HG03439 (cell line): ENCODE measurements around the gene SEMA4F.

Experiments used
- ATAC-seq: cut with Tn5 transposase; IDR thresholded peaks from one replicate; pipeline ENCODE4 v1.9.1; 2021; ENCODE audit warnings: mild to moderate bottlenecking, moderate library complexity; ENCODE audit not compliant: unreplicated experiment

The SEMA4F gene

DNA sequence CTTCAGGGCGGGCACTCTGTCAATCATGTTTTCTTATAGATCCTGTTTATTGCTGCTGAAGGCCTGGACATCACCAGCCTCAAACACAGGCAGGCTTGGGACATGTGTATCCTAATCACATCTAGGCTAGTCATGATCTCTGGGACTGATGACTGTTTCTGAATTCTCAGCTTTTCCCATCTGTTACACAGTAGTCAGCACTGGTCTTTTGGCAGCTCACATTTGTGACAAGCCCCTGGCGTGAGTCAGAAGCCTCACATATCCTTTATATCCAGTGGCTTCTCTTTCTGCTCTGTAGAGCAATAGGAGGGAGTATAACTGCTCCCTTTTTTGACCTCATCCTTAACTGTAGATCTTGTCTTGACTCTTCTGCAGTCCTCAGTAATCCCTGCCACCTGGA, 4.5 kb downstream of the SEMA4F start:
- no peak for ATAC-seq

DNA sequence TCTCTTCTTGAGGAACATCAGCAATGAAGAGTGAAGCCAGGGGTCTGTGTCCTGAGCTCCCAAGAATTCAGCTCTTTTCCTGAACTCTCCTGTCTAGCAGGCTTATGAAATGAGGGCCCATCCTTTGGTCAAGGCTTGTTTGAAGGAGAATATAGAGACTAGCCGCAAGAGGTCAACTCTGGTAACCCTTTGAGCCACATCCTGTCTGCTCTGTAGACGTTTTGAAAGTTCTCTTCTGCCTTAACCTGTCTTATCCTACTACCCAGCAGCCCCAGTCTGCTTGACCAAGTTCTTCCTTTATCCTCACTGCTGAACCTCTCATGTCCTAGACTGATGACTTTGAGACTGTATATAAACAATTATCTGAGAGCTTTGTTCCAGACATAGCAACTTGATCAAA, 5.4 kb downstream of the SEMA4F start:
- ATAC-seq, result no peak

DNA sequence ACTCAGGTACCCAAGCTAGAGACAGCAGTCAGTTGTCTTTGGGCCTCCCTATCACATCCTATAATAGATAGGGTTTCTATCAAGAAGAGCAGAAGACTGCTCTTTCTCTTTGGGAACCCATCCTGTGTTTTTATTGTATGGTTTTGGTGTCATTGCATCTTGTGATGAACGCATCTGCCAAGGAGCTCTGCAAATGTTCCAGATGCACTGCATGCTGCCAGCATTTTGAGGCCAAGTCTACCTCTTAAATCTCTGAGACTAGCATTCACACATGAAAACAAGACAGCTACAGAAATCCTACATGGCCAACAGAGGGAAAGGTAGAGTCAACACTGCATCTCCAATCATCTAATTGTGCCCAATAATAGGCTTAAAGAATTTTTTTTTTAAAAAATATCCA, 14.0 kb downstream of the SEMA4F start:
- ATAC-seq, result no peak

DNA sequence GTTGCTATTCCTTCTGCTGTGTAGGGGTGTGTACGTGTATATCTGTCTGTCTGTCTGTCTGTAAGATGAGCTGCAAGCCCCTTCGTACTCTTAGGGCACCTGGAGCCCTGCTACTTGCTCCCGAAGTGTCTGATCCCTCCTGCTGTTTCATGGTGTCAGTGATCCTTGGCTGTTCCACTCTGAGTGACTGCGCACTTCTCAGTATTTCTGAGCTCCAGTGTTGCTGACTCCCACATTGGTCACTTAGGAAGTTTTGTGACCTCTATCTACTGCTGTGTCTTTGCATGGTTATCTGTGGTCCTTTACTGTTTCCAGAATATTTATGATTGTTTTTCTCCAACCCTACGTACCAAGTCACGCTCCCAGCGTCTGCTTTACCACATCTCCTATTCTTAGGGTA, 16.2 kb downstream of the SEMA4F start:
- ATAC-seq, result no peak

DNA sequence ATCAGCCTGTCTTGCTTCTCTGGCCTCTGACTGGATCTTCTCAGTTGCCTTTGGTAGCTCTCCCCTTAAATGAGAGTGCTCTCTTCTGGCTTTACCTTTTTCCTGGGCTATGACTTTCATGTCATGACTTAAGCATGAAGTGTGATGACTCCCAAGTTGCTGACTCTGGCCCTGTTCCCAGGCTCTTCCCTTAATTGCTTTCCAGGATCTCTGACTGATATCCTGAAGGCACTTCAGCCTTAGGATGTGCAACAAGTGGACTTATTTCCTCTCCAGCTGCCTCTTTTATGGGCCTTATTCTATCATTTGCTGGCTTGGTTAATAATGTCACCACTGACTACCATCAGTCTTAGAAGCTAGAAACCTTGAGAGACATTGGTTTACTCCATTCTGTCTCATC, 17.4 kb downstream of the SEMA4F start:
- ATAC-seq, result no peak

DNA sequence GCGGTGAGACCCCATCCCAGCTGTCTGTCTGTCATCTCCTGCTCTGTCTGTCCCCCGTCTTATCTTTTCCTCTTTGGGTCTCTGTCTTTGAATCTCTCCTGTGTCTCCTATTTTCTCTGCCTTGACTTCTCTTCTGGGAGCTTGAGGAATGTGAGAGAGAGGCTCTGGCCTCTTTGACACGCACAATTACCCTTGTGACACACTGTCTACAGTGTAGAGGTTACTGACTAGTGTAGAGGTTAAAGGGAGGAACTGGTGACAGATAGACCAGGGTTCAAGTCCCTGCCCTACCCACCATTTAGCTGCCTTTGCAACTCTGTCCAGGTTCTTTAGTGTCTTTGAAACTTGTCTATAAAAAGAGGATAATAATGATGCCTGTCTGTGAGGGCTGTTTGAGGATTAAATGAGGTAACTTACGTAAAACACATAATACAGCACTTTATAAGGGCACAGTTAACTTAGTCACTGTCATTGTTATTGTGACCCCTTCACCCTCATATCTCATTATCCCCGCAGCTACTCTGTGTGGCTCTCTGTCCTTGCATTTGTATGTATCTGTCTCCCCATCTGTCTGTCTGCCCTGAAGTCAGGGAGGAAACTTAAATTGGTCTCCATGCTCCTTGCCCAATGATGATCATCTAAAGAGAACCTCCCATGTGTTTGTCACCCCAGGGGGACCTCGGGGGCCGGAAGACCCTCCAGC, 19.9 kb downstream of the SEMA4F start:
- ATAC-seq, result no peak

DNA sequence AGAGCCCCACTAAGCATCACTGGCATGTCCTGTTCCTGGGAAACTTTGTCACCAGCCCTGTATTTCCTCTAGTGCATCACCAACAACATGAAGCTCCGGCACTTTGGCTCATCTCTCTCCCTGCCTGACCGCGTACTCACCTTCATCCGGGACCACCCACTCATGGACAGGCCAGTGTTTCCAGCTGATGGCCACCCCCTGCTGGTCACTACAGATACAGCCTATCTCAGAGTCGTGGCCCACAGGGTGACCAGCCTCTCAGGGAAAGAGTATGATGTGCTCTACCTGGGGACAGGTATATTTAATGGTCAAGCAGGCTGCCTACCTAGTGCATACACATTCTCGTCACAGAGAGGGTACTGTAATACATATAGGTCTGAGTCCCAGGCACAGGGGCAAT, 21.0 kb downstream of the SEMA4F start:
- no peak for ATAC-seq

DNA sequence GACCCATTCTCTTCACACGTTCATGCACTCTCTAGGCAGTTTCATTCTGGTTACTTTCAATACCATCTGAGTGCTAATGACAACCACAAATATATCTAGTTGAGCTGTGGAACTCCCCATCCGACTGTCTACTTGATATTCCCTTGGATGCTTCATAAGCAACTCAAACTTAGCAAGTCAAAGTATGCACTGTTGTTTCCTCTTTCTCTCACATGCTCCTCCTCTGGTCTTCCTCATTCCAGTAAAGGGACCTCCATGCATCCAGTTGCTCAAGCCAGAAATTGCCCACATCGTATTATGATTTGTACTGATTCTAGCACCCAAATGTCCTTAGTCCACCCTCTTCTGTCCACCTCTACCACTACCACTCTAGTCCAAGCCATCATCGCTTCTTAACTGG, 22.3 kb downstream of the SEMA4F start:
- no peak for ATAC-seq

DNA sequence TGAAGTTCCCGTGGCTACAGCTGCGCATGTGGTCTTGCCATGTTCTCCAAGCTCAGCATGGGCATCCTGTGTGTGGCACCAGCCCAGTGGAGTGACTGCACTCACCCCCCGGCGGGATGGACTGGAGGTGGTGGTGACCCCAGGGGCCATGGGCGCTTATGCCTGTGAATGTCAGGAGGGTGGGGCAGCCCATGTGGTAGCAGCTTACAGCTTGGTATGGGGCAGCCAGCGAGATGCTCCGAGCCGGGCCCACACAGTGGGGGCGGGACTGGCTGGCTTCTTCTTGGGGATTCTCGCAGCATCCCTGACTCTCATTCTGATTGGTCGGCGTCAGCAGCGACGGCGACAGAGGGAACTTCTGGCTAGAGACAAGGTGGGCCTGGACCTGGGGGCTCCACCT, 25.6 kb downstream of the SEMA4F start:
- ATAC-seq, result no peak

DNA sequence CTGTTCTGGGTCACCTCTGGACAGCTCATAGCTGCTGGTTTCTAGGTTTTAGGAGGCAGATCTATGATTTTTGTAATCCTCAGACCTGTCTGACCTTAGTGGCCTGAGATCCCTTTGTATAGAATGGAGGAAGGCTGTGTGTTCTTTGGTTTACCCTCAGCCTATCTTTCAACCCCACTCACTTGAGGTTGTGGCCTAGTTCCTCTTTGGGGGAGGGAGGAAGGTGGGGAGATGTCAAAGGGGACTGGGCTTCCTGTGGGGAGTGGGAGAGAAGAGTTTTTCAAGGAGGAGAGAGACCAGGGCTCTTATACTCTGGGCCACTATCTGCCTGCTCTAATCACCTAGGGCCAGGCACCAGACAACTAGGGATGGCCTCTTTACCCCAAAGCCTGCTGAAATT, 28.5 kb downstream of the SEMA4F start:
- ATAC-seq, result no peak

DNA sequence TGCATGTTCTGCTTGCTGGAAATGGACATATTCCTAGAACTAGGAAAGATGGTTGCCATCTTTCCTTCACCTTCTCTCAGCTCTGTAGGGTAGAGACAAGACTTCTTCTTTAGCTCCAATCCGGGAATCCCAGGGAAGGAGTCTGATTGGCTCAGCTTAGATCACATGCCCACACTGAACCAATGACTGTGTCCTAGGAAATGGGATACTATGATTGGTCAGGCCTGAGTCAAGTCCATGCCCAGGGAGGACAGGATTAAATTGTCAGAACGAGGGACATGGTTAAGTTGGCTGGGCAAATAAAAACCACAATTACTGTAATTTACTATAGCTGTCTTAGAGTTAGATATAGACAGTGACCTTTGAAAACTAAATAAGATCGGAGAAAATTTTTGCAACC, 31.4 kb downstream of the SEMA4F start:
- no peak for ATAC-seq

DNA sequence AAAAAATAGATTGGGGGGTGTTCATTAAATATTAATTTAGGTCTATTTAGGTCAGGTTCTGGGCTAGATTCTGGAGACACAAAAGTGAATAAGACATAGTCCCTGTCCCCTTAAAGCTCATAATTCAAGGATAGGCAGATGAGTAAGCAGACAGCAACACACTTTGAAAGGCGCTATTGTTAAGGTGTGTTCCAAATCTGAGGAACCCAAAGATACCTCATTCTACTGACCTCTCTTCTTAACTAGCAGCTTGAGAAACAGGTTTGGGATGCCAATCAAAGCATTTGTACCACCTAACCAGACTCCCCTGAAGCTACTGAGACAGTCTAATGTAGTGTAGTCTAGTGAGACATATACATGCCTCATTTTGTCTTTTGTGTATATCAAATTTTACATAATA, 34.8 kb downstream of the SEMA4F start:
- no peak for ATAC-seq

DNA sequence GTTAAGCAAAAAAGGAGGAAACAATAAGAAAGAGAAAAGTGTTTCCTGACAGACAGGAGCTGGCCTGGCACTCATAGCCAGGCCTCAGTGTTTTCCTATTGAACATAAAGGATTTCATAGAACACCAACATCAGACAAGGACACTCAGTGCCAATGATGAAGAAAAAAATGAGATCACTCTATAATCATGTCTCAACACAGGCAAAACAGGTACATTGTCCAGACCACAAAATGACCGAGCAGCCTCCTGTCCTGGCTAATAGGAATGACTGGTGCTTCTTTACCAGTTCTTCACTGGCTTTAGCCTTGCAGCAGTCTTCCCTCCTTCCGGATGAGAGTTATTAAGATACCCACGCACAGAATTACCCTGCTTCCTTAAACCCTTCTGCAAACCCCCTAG, 35.6 kb downstream of the SEMA4F start:
- ATAC-seq, result no peak

DNA sequence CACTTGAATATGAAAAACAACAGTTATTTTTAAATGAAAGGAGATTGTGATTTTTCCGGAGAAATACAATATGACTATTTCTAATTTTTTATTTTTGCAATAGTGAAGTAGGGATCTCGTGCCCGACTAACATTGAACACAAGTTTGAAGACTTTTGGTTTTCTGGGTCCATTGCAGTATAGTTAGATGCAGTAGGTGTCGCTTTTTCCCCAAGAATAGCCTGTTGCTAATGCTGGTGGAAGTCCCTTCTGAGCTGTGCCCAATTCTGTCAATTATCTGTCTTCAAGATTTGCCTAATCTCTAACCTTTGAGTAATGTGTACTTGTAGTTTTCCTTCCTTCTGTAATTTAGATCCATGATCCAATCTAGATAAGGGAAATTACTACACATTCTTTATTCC, 36.5 kb downstream of the SEMA4F start:
- no peak for ATAC-seq

DNA sequence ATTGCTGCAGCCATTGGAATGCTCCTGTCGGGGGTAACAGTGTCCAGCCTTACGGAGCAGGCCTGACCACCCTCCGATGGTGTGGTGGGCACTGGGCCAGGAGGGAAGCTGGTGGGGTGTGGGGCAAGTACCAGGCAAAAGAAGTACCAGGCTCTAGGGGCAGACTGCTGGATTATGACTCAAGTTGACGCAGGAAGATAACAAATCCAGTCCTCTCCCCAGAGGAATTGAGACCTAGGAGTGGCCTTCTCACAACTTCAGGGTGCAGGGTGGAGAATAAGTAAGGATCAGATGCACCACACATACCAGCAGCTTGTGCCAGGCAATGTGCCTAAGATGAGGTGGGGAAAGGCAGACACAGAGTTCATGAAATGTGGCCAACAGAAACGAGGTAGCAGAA, 37.9 kb downstream of the SEMA4F start:
- no peak for ATAC-seq

DNA sequence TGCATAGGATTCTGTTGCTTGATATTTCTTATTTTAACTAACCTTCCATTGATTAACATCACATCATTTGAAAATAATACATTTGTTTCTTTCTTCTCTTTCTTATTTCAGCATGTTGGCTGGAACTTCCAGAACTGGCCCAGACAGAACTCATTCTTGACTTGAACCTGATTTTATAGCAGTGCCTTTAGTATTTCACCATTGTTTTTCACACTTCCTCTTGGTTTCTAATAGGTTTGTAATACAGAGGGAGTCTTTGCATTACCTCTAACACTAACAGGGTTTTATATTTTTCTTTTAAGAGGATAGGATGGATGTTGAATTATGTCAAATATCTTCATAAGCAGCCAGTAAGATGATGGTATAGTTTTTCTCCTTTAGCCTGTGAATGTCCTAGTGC, 39.2 kb downstream of the SEMA4F start:
- no peak for ATAC-seq

DNA sequence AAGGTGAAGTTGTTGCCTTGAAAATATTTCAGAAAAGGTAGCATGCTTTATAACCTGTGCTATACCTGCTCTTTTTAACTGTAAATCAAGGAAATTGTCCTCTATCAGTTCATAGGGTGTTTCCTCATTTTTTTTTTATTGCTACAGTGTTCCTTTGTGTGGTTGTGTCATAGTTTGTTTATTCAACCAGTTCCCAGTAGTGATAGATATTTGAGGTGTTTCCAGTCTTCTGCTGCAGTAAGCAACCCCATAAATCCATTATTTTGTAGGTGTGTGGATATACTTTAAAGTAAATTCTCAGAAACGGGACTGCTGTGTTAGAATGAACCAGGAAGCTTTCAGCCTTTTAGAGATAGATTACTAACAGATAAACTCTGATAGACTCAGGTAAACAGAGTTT, 39.6 kb downstream of the SEMA4F start:
- ATAC-seq, result no peak

DNA sequence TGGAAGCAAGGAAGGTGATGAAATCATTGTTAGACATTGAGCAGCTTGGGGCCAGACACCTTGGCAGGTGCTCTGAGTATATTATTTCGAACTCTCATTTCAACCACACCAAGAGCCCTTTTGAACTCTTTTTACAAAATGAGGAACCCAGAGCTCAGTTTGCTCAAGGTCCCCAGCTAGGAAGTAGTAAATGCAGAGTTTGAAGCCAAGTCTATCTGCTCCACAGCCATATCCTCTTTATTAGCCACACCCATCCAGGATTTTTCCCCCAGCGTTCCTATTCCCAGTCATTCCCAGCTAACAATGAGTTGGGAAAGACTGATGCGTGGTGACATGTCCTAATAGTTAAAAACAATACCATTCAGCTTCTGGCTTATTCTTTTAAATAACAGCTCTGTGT, 40.2 kb downstream of the SEMA4F start:
- ATAC-seq, result no peak

DNA sequence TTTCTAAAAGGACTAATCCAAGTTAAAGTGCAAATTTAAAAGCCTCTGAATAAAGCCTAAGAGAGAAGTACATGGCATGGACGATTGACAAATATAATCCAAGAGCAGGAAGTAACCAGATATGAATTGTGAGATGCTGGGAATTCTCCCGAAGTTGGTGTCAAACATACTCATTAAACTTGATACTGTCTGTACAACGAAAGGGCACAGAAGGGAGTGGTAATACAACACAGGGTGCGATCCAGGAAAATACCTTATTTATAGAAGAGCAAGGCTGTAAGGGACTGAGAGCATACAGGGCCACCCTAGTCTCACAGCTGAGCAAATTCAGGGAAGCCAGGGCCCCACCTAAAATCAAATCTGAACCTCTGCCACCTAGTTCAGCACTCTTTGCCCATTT, 41.6 kb downstream of the SEMA4F start:
- no peak for ATAC-seq

DNA sequence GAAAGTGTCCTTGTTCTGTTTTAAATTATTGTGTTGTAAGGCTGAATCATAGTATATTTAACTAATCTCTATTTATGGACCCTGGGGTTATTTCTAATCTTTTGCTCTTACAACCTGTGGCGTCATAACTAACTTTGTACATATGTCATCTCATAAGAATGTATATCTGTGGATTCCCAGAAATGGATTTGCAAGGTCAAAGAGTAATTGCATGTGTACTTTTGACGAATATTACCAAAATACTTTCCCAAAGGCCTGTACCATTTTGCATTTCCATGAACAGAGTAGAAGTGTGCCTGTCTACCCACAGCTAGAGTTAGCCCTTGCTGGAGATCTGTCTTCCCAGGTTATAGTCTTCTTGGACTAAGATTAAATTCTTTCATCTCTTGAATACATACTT, 42.8 kb downstream of the SEMA4F start:
- ATAC-seq, result no peak

DNA sequence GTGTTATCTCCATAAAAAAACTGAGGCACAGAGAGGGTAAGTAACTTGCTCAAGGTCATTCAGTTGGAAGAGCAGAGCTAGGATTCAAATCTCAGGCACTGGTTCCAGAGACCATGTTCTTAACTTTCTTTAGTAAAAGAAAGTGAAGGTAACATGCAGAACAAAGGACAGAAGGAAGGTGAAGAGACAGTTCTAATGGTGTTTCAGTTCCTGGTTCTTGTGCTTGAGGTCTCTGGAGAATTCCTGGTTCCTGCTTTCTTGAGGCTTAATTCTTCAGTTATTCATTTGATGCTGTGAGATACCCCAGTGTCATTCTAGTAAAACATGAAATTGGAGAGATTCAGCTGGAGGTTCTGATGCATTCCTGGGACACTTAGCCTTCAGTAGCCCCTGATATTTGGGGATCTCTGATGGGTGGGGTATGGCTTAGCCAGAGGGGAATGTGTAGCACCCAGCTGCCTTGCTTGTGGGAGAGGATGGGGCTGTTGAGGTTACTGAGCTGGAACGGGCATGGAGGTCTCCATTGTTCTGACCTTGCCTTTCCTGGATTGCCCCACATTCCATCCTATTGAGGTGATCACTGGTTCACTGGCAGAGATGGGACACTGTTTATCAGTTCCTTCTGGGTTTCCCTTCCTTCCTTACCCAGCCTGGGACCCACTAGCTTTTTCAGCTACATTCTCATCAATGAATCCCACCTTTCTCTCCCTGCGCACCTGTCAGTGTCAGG, 46.8 kb downstream of the SEMA4F start:
- ATAC-seq, result no peak

DNA sequence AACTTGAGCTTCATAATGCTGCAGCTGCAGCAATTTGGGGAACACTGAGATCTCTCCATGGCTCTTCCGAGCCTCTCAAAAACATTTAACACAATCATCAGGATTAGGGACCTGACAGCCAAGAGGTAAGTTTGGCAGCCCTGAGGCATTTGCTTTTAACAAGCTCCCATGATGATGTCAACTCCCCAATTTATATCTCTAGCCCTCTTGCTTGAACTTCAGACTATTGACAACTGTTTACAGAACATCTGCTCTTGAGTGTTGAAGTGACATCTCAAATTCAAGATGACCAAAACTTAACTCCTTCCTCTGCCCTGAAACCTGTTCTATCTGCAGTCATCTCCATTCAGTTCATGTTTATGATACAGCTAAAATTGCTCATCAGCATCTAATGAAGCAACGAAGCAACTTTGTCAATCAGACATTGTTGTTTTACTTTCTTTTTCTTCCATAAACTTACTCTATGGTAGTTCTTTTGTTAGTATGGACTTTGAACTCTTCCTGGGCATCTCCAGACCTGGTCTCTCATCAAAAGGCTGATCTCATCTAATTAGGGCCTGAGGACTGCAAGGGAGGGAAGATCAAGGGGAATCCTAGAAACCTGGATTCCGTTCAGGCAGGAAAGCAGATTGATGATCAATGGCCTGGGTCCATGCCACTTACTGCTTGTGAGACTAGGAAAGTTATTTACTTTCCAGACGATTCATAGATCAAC, 48.1 kb downstream of the SEMA4F start:
- ATAC-seq, result no peak
